Measurements from ENCODE around the gene PGM5.

DNA sequence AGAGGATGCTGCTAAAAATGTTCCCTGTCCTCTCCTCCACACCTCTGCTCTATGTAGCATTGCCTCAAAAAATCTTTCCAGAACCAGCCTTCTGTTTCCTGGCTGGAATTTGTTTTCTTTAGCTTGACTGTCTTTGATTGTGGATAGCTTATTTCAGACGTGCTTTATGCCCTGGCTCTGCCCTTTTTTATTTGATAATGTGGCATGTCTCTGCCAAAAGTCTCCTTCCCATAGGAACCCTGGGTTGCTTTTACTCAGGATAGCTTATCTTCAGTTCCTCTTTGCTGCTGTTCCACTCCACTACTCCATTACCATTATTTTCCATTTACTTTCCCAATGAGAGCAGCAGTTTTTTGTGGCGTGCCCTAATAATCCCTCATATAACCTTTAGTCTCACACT lies 185.2 kb downstream of the PGM5 start:
- no peak for TF ChIP-seq GATA2 (IDR thresholded peaks at IDR 0.05; ENCODE audit: low read depth, low read length)
- TF ChIP-seq GATA3 (IDR thresholded peaks at IDR 0.05; ENCODE audit: low read depth, low read length): no peak
